Osteocyte (in vitro differentiated cells): ENCODE data around the gene ASXL3. TPM values are rescaled to one million over a fixed set of nuclear protein-coding genes. Genes with fewer than 3 reads are reported as not detected.

Source experiments
- DNase-seq: peaks from one replicate; pipeline ENCODE4 v3.0.0; 2021; ENCODE audit warnings: mixed read lengths; ENCODE audit not compliant: unreplicated experiment; ENCODE audit errors: extremely low spot score
- H3K27ac Mint-ChIP-seq: one replicate; pipeline ENCODE4 v1.8.0; 2021; ENCODE audit warnings: mild to moderate bottlenecking, mixed read lengths; ENCODE audit not compliant: unreplicated experiment
- H3K27me3 Mint-ChIP-seq: one replicate; pipeline ENCODE4 v1.8.0; 2021; ENCODE audit warnings: mixed read lengths; ENCODE audit not compliant: unreplicated experiment
- H3K36me3 Mint-ChIP-seq: one replicate; pipeline ENCODE4 v1.8.0; 2021; ENCODE audit warnings: mixed read lengths; ENCODE audit not compliant: unreplicated experiment
- H3K4me1 Mint-ChIP-seq: one replicate; pipeline ENCODE4 v1.8.0; 2021; ENCODE audit warnings: mixed read lengths; ENCODE audit not compliant: unreplicated experiment
- H3K4me3 Mint-ChIP-seq: one replicate; pipeline ENCODE4 v1.8.0; 2021; ENCODE audit warnings: mild to moderate bottlenecking, moderate library complexity, mixed read lengths; ENCODE audit not compliant: unreplicated experiment
- H3K9me3 Mint-ChIP-seq: one replicate; pipeline ENCODE4 v1.8.0; 2021; ENCODE audit warnings: mixed read lengths; ENCODE audit not compliant: unreplicated experiment
- total RNA-seq: library from RNA; stranded (reverse); gene quantifications from 2 replicates; pipeline ENCODE4 v1.2.1, GENCODE V29; 2021
- TF ChIP-seq, protein P1 (sequence below): fragments of 200-600 bp; sonication (generic); IDR thresholded peaks from 2 replicates; pipeline ENCODE4 v1.5.0; 2021; ENCODE audit warnings: antibody characterized with exemption, mild to moderate bottlenecking, moderate library complexity

ASXL3 gene
- total RNA-seq, 1 donor from 2014 or later, result 7.2 TPM

DNA sequence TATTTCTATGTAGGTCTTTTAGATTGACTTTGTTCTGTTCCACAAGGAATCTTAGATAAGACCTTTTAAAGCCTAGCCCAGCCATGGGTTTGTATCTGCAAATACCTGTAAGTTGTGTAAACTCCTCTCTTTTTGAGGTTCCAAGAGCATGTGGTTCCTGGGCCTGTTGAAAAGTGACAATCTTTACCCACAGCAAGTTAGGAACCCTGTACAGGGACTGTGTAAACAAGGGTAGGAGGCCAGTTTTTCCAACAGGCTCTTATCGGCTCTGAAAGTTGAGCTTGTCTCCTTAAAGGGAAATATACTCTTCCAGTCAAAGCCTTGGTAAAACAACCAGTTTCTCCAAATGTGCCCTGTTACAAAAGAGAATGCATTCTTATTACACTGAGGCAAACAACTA is 15.3 kb upstream of the ASXL3 start:
- TF ChIP-seq, protein P1, sequence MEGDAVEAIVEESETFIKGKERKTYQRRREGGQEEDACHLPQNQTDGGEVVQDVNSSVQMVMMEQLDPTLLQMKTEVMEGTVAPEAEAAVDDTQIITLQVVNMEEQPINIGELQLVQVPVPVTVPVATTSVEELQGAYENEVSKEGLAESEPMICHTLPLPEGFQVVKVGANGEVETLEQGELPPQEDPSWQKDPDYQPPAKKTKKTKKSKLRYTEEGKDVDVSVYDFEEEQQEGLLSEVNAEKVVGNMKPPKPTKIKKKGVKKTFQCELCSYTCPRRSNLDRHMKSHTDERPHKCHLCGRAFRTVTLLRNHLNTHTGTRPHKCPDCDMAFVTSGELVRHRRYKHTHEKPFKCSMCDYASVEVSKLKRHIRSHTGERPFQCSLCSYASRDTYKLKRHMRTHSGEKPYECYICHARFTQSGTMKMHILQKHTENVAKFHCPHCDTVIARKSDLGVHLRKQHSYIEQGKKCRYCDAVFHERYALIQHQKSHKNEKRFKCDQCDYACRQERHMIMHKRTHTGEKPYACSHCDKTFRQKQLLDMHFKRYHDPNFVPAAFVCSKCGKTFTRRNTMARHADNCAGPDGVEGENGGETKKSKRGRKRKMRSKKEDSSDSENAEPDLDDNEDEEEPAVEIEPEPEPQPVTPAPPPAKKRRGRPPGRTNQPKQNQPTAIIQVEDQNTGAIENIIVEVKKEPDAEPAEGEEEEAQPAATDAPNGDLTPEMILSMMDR, result no peak

DNA sequence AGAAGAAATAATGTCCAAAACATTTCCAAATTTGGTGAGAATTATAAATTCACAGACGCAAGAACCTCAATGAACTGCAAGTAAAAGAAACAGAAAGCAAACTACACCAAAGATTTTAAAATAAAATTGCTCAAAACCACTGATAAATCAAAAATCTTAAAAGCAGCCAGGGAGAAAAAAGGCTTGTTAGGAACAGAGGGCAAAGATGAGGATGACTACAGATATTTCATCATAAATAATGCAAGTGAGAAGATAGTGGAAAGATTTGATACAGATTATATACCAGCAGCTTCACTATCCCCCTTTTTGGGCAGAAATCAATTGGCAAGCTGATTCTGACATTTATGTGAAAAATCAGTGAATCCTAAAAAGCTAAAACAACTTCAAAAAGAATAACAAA is 10.3 kb upstream of the ASXL3 start:
- no peak for DNase-seq
- no peaks in the 10 kb centered on the region for H3K27me3 Mint-ChIP-seq
- TF ChIP-seq, protein P1, result no peak
- peaks cover 7% of the 10 kb centered on the region for H3K36me3 Mint-ChIP-seq
- peaks cover 10% of the 10 kb centered on the region for H3K9me3 Mint-ChIP-seq
- peaks cover 2% of the 10 kb centered on the region for H3K4me1 Mint-ChIP-seq
- no peak overlapping the region for H3K4me3 Mint-ChIP-seq
- no peak overlapping the region for H3K27ac Mint-ChIP-seq

More for the DNA sequence above, 15.3 kb upstream of the ASXL3 start:
- Mint-ChIP-seq H3K9me3 (peaks cover 7% of the 10 kb centered on the region), H3K4me1 (peaks cover 5% of the 10 kb centered on the region), H3K36me3 (peaks cover 6% of the 10 kb centered on the region), H3K4me3 (no peak overlapping the region), H3K27ac (no peak overlapping the region), H3K27me3 (no peaks in the 10 kb centered on the region)
- DNase-seq, result no peak

DNA sequence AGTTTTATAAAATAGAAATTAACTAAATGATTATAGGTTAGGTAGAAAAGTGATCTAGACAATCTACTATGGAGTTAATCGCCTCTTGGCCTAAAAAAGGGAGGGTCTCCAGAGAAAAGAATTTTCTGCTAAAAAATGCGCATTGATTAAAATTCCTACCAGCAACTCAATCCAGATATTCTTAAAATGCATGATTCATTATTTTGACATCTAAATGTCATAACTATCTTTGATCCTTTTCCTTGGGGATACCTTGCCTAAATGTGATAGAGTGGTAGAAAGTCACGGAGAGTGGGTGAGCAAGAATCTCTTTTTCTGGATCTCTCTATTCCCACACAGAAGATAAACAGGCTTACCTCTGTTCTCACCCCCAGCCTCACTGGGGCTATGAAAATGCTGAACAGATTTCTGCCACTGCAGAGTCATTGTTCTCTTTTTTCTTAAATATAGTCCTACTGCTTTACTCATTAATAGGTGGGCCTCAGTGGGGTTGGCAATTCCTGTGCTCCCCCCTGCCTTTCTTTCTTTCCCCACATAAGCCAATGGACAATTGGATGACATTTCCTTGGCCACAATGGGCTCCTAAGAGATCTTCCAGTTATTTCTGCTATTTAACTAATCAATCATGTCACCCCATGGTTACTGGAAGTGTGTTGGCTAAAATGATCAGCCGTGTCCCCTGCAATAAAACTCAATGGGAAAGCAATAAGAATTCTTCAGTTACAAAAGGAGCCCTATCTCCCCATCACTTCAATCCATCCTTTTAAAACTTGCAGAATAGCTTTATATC is 5.8 kb upstream of the ASXL3 start:
- peaks cover 6% of the 10 kb centered on the region for H3K36me3 Mint-ChIP-seq
- H3K9me3 Mint-ChIP-seq, result peaks cover 8% of the 10 kb centered on the region
- no peak for DNase-seq
- H3K4me3 Mint-ChIP-seq, result no peak overlapping the region
- TF ChIP-seq, protein P1, result no peak
- peaks cover 8% of the 10 kb centered on the region for H3K4me1 Mint-ChIP-seq
- peaks cover 5% of the 10 kb centered on the region for H3K27me3 Mint-ChIP-seq
- H3K27ac Mint-ChIP-seq, result no peak overlapping the region

DNA sequence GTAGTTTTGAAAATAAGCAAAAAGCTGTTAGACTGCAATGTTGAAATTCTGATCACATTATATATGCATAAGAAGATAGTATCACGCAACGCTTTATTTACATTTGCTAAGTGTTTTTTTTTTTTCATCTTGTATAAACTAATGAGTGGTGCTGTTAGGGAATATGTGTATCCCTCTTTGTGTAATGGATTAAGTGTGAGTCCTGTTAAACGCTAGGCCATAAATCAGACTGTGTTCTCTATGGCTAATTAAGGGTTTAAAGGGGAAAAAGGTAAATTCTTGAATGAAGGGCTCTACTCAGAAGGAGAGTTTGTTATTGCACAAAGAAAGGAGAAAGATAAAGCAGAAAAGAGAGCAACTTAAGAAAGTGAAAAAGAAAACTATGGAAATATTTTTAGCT is 4.8 kb upstream of the ASXL3 start:
- H3K4me3 Mint-ChIP-seq, result no peak overlapping the region
- H3K4me1 Mint-ChIP-seq, result peaks cover 10% of the 10 kb centered on the region
- H3K27me3 Mint-ChIP-seq, result peaks cover 5% of the 10 kb centered on the region
- H3K27ac Mint-ChIP-seq, result no peak overlapping the region
- TF ChIP-seq, protein P1, result no peak
- DNase-seq, result no peak
- H3K36me3 Mint-ChIP-seq, result no peaks in the 10 kb centered on the region
- H3K9me3 Mint-ChIP-seq, result peaks cover 3% of the 10 kb centered on the region

DNA sequence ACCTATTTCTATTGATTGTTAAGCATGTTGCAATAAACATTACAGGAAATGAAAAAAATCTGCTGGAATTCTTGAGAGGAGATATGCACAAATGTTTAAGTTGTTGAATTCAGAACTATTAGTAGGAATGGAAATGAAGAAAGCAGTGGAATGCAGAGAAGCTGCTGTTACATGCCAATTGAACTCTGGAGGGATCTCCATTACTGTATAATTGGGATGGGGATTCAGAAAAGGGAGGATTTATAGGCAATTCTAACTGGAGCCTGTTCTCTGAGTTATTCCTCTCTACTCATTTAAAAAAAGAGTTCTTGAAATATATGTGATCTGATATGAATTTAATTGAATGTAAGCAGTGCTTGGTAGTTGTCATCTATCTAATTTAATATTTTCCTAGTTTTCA is 2.6 kb upstream of the ASXL3 start:
- no peak overlapping the region for H3K27ac Mint-ChIP-seq
- H3K4me1 Mint-ChIP-seq, result peaks cover 10% of the 10 kb centered on the region
- DNase-seq, result no peak
- no peaks in the 10 kb centered on the region for H3K36me3 Mint-ChIP-seq
- H3K9me3 Mint-ChIP-seq, result no peaks in the 10 kb centered on the region
- H3K4me3 Mint-ChIP-seq, result no peak overlapping the region
- TF ChIP-seq, protein P1, result no peak
- H3K27me3 Mint-ChIP-seq, result peaks cover 5% of the 10 kb centered on the region
